Ascending aorta (tissue), 2 donors: ENCODE measurements around the gene OGFR. TPM values are rescaled to one million over a fixed set of nuclear protein-coding genes. Genes with fewer than 3 reads are reported as not detected.

Experiments used
- DNase-seq, 2 donors: peaks; one replicate each; pipeline ENCODE4 v3.0.0-alpha.2; 2019; ENCODE audit warnings: low spot score in 2 of 2
- H3K27ac ChIP-seq, 2 donors: fragments of 200-600 bp; sonication (generic); one replicate each; pipeline ENCODE4 v1.5.1; 2016 to 2017; ENCODE audit warnings: mild to moderate bottlenecking in 1 of 2
- H3K27me3 ChIP-seq: fragments of 200-600 bp; sonication (generic); one replicate; pipeline ENCODE4 v1.5.1; 2017
- H3K36me3 ChIP-seq, 2 donors: fragments of 200-600 bp; sonication (generic); one replicate each; pipeline ENCODE4 v1.5.1; 2016
- H3K4me1 ChIP-seq, 2 donors: fragments of 200-600 bp; sonication (generic); one replicate each; pipeline ENCODE4 v1.5.1; 2016 to 2017; ENCODE audit warnings: mild to moderate bottlenecking in 1 of 2
- H3K4me3 ChIP-seq, 2 donors: fragments of 200-600 bp; sonication (generic); one replicate each; pipeline ENCODE4 v1.5.1; 2016 to 2017; ENCODE audit warnings: mild to moderate bottlenecking in 1 of 2
- H3K9me3 ChIP-seq, 2 donors: fragments of 200-600 bp; sonication (generic); one replicate each; pipeline ENCODE4 v1.5.1; 2016
- intact Hi-C: fragments of 100-400 bp; cut with DNase I; formaldehyde crosslinking; loops from one replicate; pipeline ENCODE4 v1.15.1; 2023
- total RNA-seq: library from RNA; depleted of rRNA; stranded (reverse); fragments of >200 nt; gene quantifications from one replicate; pipeline ENCODE4 v1.1.0, GENCODE V29; 2016
- TF ChIP-seq, protein P1 (sequence below), 3 experiments: fragments of 200-600 bp in 2 of 3; fragments of 450-650 bp in 1 of 3; sonication (generic) in 2 of 3; IDR thresholded peaks; one replicate each; pipeline ENCODE4 v1.5.1; 2016 to 2019; ENCODE audit warnings: antibody characterized with exemption in 3 of 3, mild to moderate bottlenecking in 1 of 3, moderate library complexity in 1 of 3

OGFR gene
- total RNA-seq, 1 donor from 2014 or later: 77.4 TPM

DNA sequence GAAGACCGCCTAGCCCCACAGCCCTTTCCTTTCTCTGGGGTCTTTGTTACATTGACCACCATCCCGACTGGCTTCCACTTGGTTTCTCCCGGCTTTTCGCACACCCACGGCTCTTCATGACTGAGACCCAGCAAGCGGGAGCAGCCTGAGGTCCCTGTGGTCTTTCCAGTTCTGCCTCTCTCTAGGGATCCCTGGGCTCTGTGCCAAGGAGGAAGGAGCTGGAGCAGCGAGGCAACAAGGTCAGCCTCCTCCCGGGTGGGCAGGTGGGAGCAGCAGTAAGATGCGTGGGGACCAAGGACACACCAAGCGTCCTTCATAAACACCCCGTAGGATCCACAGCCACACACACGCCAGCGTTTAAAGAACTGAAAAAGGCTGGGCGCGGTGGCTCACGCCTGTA is 37.9 kb upstream of the OGFR start:
- TF ChIP-seq, protein P1, sequence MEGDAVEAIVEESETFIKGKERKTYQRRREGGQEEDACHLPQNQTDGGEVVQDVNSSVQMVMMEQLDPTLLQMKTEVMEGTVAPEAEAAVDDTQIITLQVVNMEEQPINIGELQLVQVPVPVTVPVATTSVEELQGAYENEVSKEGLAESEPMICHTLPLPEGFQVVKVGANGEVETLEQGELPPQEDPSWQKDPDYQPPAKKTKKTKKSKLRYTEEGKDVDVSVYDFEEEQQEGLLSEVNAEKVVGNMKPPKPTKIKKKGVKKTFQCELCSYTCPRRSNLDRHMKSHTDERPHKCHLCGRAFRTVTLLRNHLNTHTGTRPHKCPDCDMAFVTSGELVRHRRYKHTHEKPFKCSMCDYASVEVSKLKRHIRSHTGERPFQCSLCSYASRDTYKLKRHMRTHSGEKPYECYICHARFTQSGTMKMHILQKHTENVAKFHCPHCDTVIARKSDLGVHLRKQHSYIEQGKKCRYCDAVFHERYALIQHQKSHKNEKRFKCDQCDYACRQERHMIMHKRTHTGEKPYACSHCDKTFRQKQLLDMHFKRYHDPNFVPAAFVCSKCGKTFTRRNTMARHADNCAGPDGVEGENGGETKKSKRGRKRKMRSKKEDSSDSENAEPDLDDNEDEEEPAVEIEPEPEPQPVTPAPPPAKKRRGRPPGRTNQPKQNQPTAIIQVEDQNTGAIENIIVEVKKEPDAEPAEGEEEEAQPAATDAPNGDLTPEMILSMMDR (IDR thresholded peaks at IDR 0.05): no peak
- Histone ChIP-seq H3K27me3 (no peaks in the 10 kb centered on the region), H3K36me3 (no peaks in the 10 kb centered on the region), H3K9me3 (no peaks in the 10 kb centered on the region), H3K27ac (no peak overlapping the region), H3K4me1 (no peaks in the 10 kb centered on the region), H3K4me3 (no peak overlapping the region)
- no peak for DNase-seq
- intact Hi-C loops: no loop called here

DNA sequence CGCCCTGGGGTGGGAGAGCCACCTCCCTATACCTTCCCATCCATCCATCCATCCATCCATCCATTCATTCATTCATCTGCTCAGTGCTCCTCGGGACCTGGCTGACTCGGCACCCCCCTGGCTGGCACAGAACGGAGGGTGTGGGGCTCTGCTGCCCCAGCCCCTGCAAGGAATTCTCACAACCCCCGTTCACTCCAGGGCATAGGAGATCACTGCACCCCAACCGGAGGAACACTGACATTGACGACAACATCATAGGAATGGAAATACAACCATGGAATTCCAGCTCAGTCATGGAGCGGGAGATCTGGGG is 36.4 kb upstream of the OGFR start:
- no peak overlapping the region for H3K4me3 ChIP-seq
- peaks cover 0 to under 1% of the 10 kb centered on the region in 2 donors for H3K4me1 ChIP-seq
- H3K27me3 ChIP-seq: no peaks in the 10 kb centered on the region
- H3K27ac ChIP-seq: no peak overlapping the region
- TF ChIP-seq, protein P1 (IDR thresholded peaks at IDR 0.05): no peak
- no peak for DNase-seq
- H3K9me3 ChIP-seq: no peaks in the 10 kb centered on the region
- H3K36me3 ChIP-seq: no peaks in the 10 kb centered on the region
- intact Hi-C loops: no loop called here

DNA sequence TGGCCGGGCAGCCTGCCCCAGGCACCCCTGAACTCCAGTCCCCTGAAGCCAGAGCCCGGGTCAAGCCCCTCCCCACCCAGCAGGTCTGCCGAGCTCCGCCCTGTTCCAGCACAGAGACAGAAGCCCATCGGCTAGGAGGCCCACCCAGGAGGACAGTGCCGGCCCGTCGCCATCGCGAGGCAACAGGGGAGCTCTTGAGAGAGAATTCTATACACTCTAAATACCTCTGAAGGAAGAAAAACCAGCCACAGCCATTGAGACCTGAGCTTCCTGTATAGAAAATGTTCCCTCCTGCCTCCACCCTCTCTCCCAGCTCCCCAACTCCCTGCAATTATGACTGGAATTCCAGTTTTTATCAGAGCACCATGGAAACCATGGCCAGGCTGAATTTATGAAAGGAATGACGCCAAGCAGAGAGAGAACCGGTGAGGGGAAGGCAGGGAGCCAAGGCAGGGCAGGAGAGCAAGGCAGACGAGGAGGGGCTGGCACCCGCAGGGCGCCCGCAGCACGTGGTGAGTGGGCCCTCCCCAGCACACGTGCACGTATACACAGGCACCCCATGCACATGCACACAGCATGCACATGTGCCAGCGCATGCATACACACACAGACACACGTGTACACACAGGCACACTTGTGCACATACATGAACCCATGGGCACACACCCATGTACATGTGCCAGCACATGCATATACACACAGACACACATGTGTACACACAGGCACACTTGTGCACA is 35.9 kb upstream of the OGFR start:
- Histone ChIP-seq H3K27ac (no peak overlapping the region), H3K36me3 (no peaks in the 10 kb centered on the region), H3K4me1 (peaks cover 0 to 3% of the 10 kb centered on the region in 2 donors), H3K4me3 (no peak overlapping the region), H3K9me3 (no peaks in the 10 kb centered on the region), H3K27me3 (no peaks in the 10 kb centered on the region)
- intact Hi-C loops: no loop called here
- no peak for DNase-seq
- TF ChIP-seq, protein P1 (IDR thresholded peaks at IDR 0.05): no peak

DNA sequence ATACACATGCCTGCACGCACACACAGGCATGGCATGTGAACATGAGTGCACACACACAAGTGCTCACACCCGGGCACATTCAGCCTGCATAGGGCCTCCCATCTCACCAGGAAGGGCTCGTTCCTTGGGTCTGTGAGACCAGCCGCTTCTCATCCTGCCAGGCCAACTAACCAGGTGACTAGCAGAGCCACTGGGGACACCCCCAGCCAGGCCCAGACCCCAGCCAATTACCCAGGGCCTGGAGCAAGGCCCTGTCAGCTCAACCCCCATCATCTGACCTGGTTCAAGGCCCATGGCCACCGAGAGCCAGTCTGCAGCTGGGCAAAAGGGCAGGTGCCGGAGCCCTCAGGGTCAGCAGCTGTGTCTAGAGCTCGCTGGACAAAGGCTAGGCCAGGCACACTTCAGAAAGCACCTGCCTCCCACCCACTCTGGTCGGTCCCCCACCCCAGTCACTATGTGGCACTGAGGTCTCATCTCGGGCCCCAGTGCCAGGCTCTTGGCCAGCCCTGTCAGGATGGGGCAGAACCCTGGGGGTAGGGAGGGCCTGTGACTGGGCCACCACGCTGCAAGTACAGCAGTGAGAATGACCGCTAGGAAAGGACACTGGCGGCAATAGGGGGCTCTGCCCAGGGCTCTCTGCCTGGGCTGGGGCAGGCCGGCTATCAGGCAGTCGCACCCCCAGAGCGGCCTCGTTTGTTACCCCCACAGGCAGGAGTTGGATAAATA is 35.1 kb upstream of the OGFR start:
- TF ChIP-seq, protein P1 (IDR thresholded peaks at IDR 0.05): no peak
- no peak for DNase-seq
- no peak overlapping the region for H3K27ac ChIP-seq
- H3K4me1 ChIP-seq: peaks cover 0 to 3% of the 10 kb centered on the region in 2 donors
- H3K4me3 ChIP-seq: no peak overlapping the region
- no peaks in the 10 kb centered on the region for H3K36me3 ChIP-seq
- no peaks in the 10 kb centered on the region for H3K27me3 ChIP-seq
- no peaks in the 10 kb centered on the region for H3K9me3 ChIP-seq
- intact Hi-C loops: no loop called here

DNA sequence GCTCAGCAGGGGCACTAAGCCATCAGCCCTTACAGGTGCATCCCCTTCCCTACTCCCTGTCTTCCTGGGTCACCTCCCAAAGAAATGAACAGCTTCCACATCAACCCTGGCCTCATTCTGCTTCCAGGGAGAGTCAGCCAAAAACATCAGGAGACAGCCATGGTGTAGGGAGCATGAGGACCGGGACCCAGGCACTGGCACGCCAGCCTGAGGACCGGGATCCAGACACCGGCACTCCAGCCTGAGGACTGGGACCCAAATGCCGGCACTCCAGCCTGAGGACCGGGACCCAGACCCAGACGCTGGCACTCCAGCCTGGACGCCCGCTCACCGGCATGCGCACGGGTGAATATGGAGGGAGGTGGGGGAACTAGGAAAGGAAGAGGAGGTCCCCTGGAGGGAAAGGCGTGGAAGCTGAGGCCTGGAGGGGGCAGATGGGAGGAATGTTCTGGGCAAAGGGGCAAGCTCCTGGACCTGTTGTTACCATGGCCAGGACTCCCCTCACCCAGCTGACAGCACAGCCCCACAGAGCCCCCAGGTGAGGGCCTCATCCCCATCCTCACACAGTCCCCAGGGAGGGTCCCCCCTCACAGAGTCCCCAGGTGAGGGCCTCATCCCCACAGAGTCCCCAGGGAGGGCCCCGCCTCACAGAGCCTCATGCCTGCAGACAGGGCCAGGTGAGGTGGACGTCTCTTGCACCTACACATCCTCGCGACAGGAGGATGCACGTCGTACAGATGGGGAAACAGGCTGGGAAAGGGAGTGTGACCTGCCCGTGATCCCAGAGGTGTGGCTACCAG is 34.3 kb upstream of the OGFR start:
- Histone ChIP-seq H3K27ac (no peak overlapping the region), H3K4me1 (peaks cover 0 to 3% of the 10 kb centered on the region in 2 donors), H3K27me3 (no peaks in the 10 kb centered on the region), H3K9me3 (no peaks in the 10 kb centered on the region), H3K4me3 (no peak overlapping the region), H3K36me3 (no peaks in the 10 kb centered on the region)
- intact Hi-C loops: no loop called here
- TF ChIP-seq, protein P1 (IDR thresholded peaks at IDR 0.05): no peak
- DNase-seq: no peak
